ENCODE measurements around the gene SF3A1. TPM values are rescaled to one million over a fixed set of nuclear protein-coding genes. Genes with fewer than 3 reads are reported as not detected.

The SF3A1 gene
- total and polyA plus RNA-seq, 2 donors (not counting 1 experiment from before 2014, with no cell fraction given), result 17.0 to 22.9 TPM

DNA sequence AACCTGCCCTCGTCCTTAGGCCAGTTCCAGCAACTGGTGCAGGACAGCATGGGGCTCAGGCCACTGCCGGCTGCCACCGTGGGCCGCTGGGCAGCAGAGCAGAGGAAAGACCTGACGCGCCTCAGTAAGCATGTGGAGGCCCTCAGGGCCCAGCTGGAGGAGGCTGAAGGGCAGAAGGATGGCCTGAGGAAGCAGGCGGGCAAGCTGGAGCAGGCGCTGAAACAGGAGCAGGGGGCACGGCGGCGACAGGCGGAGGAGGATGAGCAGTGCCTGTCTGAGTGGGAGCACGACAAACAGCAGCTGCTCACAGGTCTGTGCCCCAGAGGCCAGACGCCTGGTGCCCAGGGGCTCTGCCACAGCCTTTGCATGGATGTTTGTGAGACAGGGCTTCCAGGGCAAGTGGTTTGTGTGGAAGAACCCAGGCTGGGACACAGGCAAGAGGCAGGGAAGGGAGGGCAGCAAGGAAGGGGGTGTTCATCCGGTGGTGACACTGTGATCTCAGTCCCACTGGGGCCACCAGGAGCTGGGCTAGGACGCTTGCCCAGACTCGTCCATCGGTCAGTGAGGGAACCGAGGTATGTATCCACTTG lies 14.0 kb upstream of the SF3A1 start:
- Histone ChIP-seq H3K9me3 (ENCODE audit: control insufficient read depth, insufficient read depth, low read depth, low read length) (no peaks in the 10 kb centered on the region), H3K27me3 (ENCODE audit: control insufficient read depth, insufficient read depth, low read length) (no peaks in the 10 kb centered on the region), H3K36me3 (ENCODE audit: control insufficient read depth, insufficient read depth, low read length) (no peaks in the 10 kb centered on the region), H3K4me3 (replicated peaks in 1 of 4; ENCODE audit: control extremely low read depth in 1 of 4, insufficient read depth in 1 of 4, low read depth in 3 of 4, low read length in 4 of 4) (no peak overlapping the region), H3K79me2 (ENCODE audit: control insufficient read depth, insufficient read depth, low read length) (no peaks in the 10 kb centered on the region), H2AFZ (ENCODE audit: low read length) (no peak overlapping the region), H3K27ac (ENCODE audit: insufficient read depth, low read length) (no peak overlapping the region), H3K9ac (ENCODE audit: insufficient read depth, low read length) (no peak overlapping the region), H3K4me2 (ENCODE audit: extremely low read depth, insufficient read depth, low read length) (no peak overlapping the region), H3K4me1 (ENCODE audit: control insufficient read depth, extremely low read depth, insufficient read depth, low read length) (no peaks in the 10 kb centered on the region), H4K20me1 (ENCODE audit: control insufficient read depth, extremely low read depth, insufficient read depth, low read length) (no peaks in the 10 kb centered on the region)
- no peak for DNase-seq (ENCODE audit: low read depth in 2 of 2)
- TF ChIP-seq, protein P1, sequence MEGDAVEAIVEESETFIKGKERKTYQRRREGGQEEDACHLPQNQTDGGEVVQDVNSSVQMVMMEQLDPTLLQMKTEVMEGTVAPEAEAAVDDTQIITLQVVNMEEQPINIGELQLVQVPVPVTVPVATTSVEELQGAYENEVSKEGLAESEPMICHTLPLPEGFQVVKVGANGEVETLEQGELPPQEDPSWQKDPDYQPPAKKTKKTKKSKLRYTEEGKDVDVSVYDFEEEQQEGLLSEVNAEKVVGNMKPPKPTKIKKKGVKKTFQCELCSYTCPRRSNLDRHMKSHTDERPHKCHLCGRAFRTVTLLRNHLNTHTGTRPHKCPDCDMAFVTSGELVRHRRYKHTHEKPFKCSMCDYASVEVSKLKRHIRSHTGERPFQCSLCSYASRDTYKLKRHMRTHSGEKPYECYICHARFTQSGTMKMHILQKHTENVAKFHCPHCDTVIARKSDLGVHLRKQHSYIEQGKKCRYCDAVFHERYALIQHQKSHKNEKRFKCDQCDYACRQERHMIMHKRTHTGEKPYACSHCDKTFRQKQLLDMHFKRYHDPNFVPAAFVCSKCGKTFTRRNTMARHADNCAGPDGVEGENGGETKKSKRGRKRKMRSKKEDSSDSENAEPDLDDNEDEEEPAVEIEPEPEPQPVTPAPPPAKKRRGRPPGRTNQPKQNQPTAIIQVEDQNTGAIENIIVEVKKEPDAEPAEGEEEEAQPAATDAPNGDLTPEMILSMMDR (conservative IDR thresholded peaks at IDR 0.05 in 1 of 2, IDR thresholded peaks at IDR 0.05 in 1 of 2; ENCODE audit: low read depth in 1 of 2, low read length in 2 of 2), result no peak
- no peak for TF ChIP-seq EZH2 (IDR thresholded peaks at IDR 0.05; ENCODE audit: low read length, missing control alignments)

DNA sequence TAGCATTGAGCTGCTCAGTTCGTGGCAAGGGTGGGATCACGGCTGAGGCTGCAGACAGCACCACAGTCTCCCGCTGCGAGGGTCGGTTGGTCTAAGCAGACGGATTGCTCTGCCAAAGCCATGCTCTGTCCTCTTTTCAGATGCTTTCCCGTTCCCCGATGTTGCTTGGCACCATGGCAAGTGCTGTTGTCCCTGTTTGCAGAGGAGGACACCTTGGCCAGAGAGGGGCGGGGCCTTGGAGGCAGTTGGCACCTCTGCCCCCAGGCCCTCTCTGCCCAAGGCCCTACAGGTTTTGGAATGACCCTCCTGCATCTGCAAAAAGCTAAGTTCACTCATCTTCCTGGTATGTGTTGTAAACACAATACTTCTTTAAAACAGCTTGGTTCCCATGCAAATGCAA lies 11.7 kb upstream of the SF3A1 start:
- no peaks in the 10 kb centered on the region for H3K27me3 ChIP-seq (ENCODE audit: control insufficient read depth, insufficient read depth, low read length)
- no peaks in the 10 kb centered on the region for H3K79me2 ChIP-seq (ENCODE audit: control insufficient read depth, insufficient read depth, low read length)
- H3K36me3 ChIP-seq (ENCODE audit: control insufficient read depth, insufficient read depth, low read length), result no peaks in the 10 kb centered on the region
- H3K4me2 ChIP-seq (ENCODE audit: extremely low read depth, insufficient read depth, low read length), result no peak overlapping the region
- H3K4me3 ChIP-seq (replicated peaks in 1 of 4; ENCODE audit: control extremely low read depth in 1 of 4, insufficient read depth in 1 of 4, low read depth in 3 of 4, low read length in 4 of 4), result no peak overlapping the region
- TF ChIP-seq, protein P1 (conservative IDR thresholded peaks at IDR 0.05 in 1 of 2, IDR thresholded peaks at IDR 0.05 in 1 of 2; ENCODE audit: low read depth in 1 of 2, low read length in 2 of 2), result no peak
- TF ChIP-seq EZH2 (IDR thresholded peaks at IDR 0.05; ENCODE audit: low read length, missing control alignments), result no peak
- no peak overlapping the region for H2AFZ ChIP-seq (ENCODE audit: low read length)
- H4K20me1 ChIP-seq (ENCODE audit: control insufficient read depth, extremely low read depth, insufficient read depth, low read length), result no peaks in the 10 kb centered on the region
- H3K4me1 ChIP-seq (ENCODE audit: control insufficient read depth, extremely low read depth, insufficient read depth, low read length), result no peaks in the 10 kb centered on the region
- no peak overlapping the region for H3K9ac ChIP-seq (ENCODE audit: insufficient read depth, low read length)
- no peaks in the 10 kb centered on the region for H3K9me3 ChIP-seq (ENCODE audit: control insufficient read depth, insufficient read depth, low read depth, low read length)
- DNase-seq (ENCODE audit: low read depth in 2 of 2), result no peak
- no peak overlapping the region for H3K27ac ChIP-seq (ENCODE audit: insufficient read depth, low read length)

DNA sequence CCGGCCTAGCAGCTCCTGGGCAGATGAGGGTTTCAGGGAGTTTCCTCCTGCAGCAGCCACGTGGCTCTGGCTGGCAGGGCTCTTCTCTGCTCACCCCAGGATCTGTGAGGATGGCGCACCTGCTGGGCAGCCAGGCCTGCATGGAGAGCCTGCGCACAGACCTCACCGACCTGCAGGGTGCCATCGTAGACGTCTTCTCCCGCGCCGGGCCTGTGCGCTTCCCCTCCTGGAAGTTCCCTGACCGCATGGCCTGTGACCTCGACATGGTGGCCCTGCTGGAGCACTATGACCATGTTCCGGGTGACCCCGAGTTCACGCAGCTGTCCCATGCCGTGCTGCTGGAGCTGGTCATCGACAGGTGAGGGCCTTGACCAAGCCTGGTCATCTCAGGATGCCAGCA lies 9.2 kb upstream of the SF3A1 start:
- Histone ChIP-seq H2AFZ (ENCODE audit: low read length) (no peak overlapping the region), H3K36me3 (ENCODE audit: control insufficient read depth, insufficient read depth, low read length) (no peaks in the 10 kb centered on the region), H3K27me3 (ENCODE audit: control insufficient read depth, insufficient read depth, low read length) (no peaks in the 10 kb centered on the region), H4K20me1 (ENCODE audit: control insufficient read depth, extremely low read depth, insufficient read depth, low read length) (no peaks in the 10 kb centered on the region), H3K9me3 (ENCODE audit: control insufficient read depth, insufficient read depth, low read depth, low read length) (no peaks in the 10 kb centered on the region), H3K9ac (ENCODE audit: insufficient read depth, low read length) (no peak overlapping the region), H3K4me1 (ENCODE audit: control insufficient read depth, extremely low read depth, insufficient read depth, low read length) (no peaks in the 10 kb centered on the region), H3K79me2 (ENCODE audit: control insufficient read depth, insufficient read depth, low read length) (no peaks in the 10 kb centered on the region), H3K4me2 (ENCODE audit: extremely low read depth, insufficient read depth, low read length) (no peak overlapping the region), H3K4me3 (replicated peaks in 1 of 4; ENCODE audit: control extremely low read depth in 1 of 4, insufficient read depth in 1 of 4, low read depth in 3 of 4, low read length in 4 of 4) (no peak overlapping the region), H3K27ac (ENCODE audit: insufficient read depth, low read length) (no peak overlapping the region)
- DNase-seq (ENCODE audit: low read depth in 2 of 2), result no peak
- TF ChIP-seq, protein P1 (conservative IDR thresholded peaks at IDR 0.05 in 1 of 2, IDR thresholded peaks at IDR 0.05 in 1 of 2; ENCODE audit: low read depth in 1 of 2, low read length in 2 of 2), result no peak
- no peak for TF ChIP-seq EZH2 (IDR thresholded peaks at IDR 0.05; ENCODE audit: low read length, missing control alignments)

All from fibroblast of lung (primary cell).